K562 (cell line): ENCODE data around the gene PLIN5. TPM values are rescaled to one million over a fixed set of nuclear protein-coding genes. Genes with fewer than 3 reads are reported as not detected.

Source experiments
- CBX2 ChIP-seq: fragments of 200-600 bp; sonication (generic); IDR thresholded peaks from one replicate; pipeline ENCODE4 v1.6.1; 2012; ENCODE audit warnings: mild to moderate bottlenecking, low read length, inconsistent platforms; ENCODE audit not compliant: insufficient read depth, poor library complexity, severe bottlenecking
- CEBPG ChIP-seq, 3 experiments: fragments of 200-800 bp in 1 of 3; sonication (Bioruptor generic) in 1 of 3; sonication (generic) in 1 of 3; formaldehyde crosslinking in 1 of 3; IDR thresholded peaks in 2 of 3; conservative IDR thresholded peaks in 1 of 3; 2 replicates each; pipeline versions ENCODE4 v1.6.1 to v1.8.0; 2016 to 2022; ENCODE audit warnings: missing compliant biosample characterization in 2 of 3, missing genetic modification characterization in 2 of 3, mild to moderate bottlenecking in 1 of 3, missing genetic modification reagents in 1 of 3
- EP400 ChIP-seq: fragments of 450-650 bp; IDR thresholded peaks from 2 replicates; pipeline ENCODE4 v1.6.1; 2017; ENCODE audit warnings: antibody characterized with exemption, mild to moderate bottlenecking, moderate library complexity
- HIVEP1 ChIP-seq: fragments of 250-450 bp; sonication (Bioruptor Pico); IDR thresholded peaks from 2 replicates; pipeline ENCODE4 v1.4.0; 2020; ENCODE audit warnings: mild to moderate bottlenecking
- KLF1 ChIP-seq: fragments of 450-650 bp; IDR thresholded peaks from 2 replicates; pipeline ENCODE4 v1.6.1; 2016; ENCODE audit warnings: missing genetic modification characterization, missing compliant biosample characterization
- NKRF ChIP-seq: fragments of 450-650 bp; IDR thresholded peaks from 2 replicates; pipeline ENCODE4 v1.6.1; 2016; ENCODE audit warnings: borderline replicate concordance
- POLR2A ChIP-seq: fragments of 450-650 bp; conservative IDR thresholded peaks from 2 replicates; pipeline ENCODE4 v1.6.1; 2016
- PRDM10 ChIP-seq: fragments of 450-650 bp; IDR thresholded peaks from 2 replicates; pipeline ENCODE4 v1.6.1; 2018; ENCODE audit not compliant: partially characterized antibody
- RBM22 ChIP-seq: fragments of 200-400 bp; formaldehyde crosslinking; IDR thresholded peaks from 2 replicates; pipeline ENCODE4 v1.6.1; 2018; ENCODE audit warnings: low read length, low read depth; ENCODE audit not compliant: poor library complexity, severe bottlenecking
- SP1 ChIP-seq: sonication (generic); formaldehyde crosslinking; IDR thresholded peaks from 2 replicates; pipeline ENCODE4 v1.8.1; 2022; ENCODE audit warnings: mild to moderate bottlenecking, missing genetic modification reagents
- THRB ChIP-seq: fragments of 450-650 bp; formaldehyde crosslinking; conservative IDR thresholded peaks from 2 replicates; pipeline ENCODE4 v1.4.0; 2022; ENCODE audit warnings: mild to moderate bottlenecking, missing genetic modification characterization
- ZBTB8A ChIP-seq: fragments of 450-650 bp; IDR thresholded peaks from 2 replicates; pipeline ENCODE4 v1.6.1; 2018; ENCODE audit warnings: mild to moderate bottlenecking, moderate library complexity; ENCODE audit not compliant: partially characterized antibody
- ZFP1 ChIP-seq: fragments of 450-650 bp; formaldehyde crosslinking; IDR thresholded peaks from 2 replicates; pipeline ENCODE4 v1.4.0; 2020; ENCODE audit warnings: mild to moderate bottlenecking, mixed read lengths
- ZNF24 ChIP-seq: fragments of 450-650 bp; IDR thresholded peaks from 2 replicates; pipeline ENCODE4 v1.6.1; 2016
- ZNF354B ChIP-seq: fragments of 250-450 bp; sonication (Bioruptor Pico); IDR thresholded peaks from 2 replicates; pipeline ENCODE4 v1.4.0; 2020
- ZNF408 ChIP-seq: fragments of 250-450 bp; sonication (Bioruptor Pico); IDR thresholded peaks from 2 replicates; pipeline ENCODE4 v1.4.0; 2020; ENCODE audit warnings: low read depth, mild to moderate bottlenecking, moderate library complexity
- ZNF586 ChIP-seq: fragments of 450-650 bp; formaldehyde crosslinking; conservative IDR thresholded peaks from 2 replicates; pipeline ENCODE4 v1.4.0; 2020; ENCODE audit warnings: mild to moderate bottlenecking, moderate library complexity
- ZNF780A ChIP-seq: fragments of 250-450 bp; sonication (Bioruptor Pico); IDR thresholded peaks from 2 replicates; pipeline ENCODE4 v1.5.0; 2021; ENCODE audit warnings: mild to moderate bottlenecking
- polyA plus RNA-seq, 8 experiments: library from polyadenylated mRNA; depleted of rRNA in 4 of 8; stranded (reverse) in 5 of 8; unstranded in 3 of 8; fragments of >200 nt; fragmentation: Nextera tagmentation in 2 of 8; fragmentation: Illumina TruSeq in 1 of 8; extraction: Ambion mirVana in 2 of 8; extraction: Trizol in 1 of 8; gene quantifications; 2 replicates each; pipeline versions ENCODE4 v1.2.1 to v1.2.3, GENCODE V29; 2011 to 2014; ENCODE audit warnings: inconsistent platforms in 1 of 8, missing spikeins in 1 of 8
- total RNA-seq, 7 experiments: library from RNA; depleted of rRNA in 6 of 7; stranded (reverse); fragments of >200 nt in 6 of 7; fragmentation: Illumina TruSeq in 2 of 7; extraction: Trizol in 2 of 7; gene quantifications; 2 replicates each; pipeline versions ENCODE4 v1.2.1 to v1.2.3, GENCODE V29; 2011 to 2021; ENCODE audit warnings: low replicate concordance in 1 of 7

The PLIN5 gene
- total and polyA plus RNA-seq, 9 of the 15 experiments (the other 6 are each of a cell fraction or from before 2014, with no cell fraction given) = 0.04 to 1.3 (median 0.50) TPM

GRCh38 chr19:4541114-4541805 lies 6.2 kb upstream of the PLIN5 start (continued):
- TF ChIP-seq POLR2A = 0 out of 2 replicates have a peak, but pooled peaks have one; percentile 34
- TF ChIP-seq SP1 (CRISPR knock-in tag) = no peak
- no peak for TF ChIP-seq HIVEP1
- TF ChIP-seq PRDM10 = no peak
- no peak for TF ChIP-seq RBM22
- no peak for TF ChIP-seq ZNF780A (CRISPR knock-in tag)
- no peak for TF ChIP-seq ZNF408 (CRISPR knock-in tag)
- TF ChIP-seq ZFP1 (CRISPR knock-in tag) = no peak
- TF ChIP-seq ZNF24 = no peak
- TF ChIP-seq EP400 = peak; percentile 46; the same call in 1 of the 2 replicates
- no peak for TF ChIP-seq CBX2
- no peak for TF ChIP-seq ZNF354B
- TF ChIP-seq THRB (CRISPR knock-in tag) = no peak
- TF ChIP-seq ZBTB8A = no peak
- TF ChIP-seq KLF1 (tag) = no peak
- no peak for TF ChIP-seq NKRF
- TF ChIP-seq ZNF586 (CRISPR knock-in tag) = no peak
- TF ChIP-seq CEBPG (CRISPR knock-in tag; IDR thresholded peaks at IDR 0.05) = peak; percentile 64
- no peak for TF ChIP-seq CEBPG (tag; conservative IDR thresholded peaks at IDR 0.05 in 1 of 2, IDR thresholded peaks at IDR 0.05 in 1 of 2)
